AG09309 (cell line): ENCODE data around the gene CDH4.

Experiments
- DNase-seq: peaks from one replicate; pipeline ENCODE4 v3.0.0-alpha.2; 2010; ENCODE audit warnings: low read depth
- H3K4me3 ChIP-seq: 2 replicates; pipeline ENCODE4 v1.5.1; 2011; ENCODE audit warnings: mild to moderate bottlenecking, low read depth, low read length, moderate library complexity; ENCODE audit not compliant: control insufficient read depth
- TF ChIP-seq, protein P1 (sequence below): IDR thresholded peaks from 2 replicates; pipeline ENCODE4 v1.5.1; 2011; ENCODE audit warnings: mild to moderate bottlenecking, low read depth, low read length, inconsistent platforms; ENCODE audit not compliant: insufficient read depth, control insufficient read depth; ENCODE audit errors: missing control alignments

CDH4 gene

DNA sequence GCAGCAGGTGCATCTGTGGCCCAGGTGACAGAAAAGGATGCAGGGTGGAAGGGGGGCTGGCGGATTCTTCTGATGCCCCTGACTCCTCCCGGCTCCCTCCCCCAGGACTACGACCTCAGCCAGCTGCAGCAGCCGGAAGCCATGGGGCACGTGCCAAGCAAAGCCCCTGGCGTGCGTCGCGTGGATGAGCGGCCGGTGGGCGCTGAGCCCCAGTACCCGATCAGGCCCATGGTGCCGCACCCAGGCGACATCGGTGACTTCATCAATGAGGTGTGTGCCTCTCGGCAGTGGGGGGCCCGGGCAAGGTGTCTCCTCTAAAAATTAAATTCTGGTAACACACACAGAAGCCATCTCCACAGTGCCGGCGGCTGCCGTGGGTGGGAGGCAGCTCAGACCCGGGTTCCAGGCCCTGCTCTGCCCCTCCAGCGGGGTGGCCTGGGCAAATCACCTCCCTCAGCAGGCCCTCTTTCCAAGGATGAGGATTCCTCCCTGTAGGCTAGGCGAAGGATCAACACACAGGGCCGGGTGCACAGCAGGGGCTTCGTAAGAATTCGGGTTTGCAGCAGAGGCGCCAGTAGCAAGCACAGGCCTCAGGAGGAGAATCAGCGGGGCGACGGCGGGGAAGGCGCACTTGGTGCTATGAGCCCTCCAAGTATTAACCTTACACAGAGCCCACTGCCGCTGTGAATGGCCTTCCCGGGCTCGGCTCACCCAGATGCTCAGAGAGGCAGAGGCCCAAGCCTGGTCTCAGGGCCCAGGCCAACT lies 682.1 kb downstream of the CDH4 start:
- TF ChIP-seq, protein P1, sequence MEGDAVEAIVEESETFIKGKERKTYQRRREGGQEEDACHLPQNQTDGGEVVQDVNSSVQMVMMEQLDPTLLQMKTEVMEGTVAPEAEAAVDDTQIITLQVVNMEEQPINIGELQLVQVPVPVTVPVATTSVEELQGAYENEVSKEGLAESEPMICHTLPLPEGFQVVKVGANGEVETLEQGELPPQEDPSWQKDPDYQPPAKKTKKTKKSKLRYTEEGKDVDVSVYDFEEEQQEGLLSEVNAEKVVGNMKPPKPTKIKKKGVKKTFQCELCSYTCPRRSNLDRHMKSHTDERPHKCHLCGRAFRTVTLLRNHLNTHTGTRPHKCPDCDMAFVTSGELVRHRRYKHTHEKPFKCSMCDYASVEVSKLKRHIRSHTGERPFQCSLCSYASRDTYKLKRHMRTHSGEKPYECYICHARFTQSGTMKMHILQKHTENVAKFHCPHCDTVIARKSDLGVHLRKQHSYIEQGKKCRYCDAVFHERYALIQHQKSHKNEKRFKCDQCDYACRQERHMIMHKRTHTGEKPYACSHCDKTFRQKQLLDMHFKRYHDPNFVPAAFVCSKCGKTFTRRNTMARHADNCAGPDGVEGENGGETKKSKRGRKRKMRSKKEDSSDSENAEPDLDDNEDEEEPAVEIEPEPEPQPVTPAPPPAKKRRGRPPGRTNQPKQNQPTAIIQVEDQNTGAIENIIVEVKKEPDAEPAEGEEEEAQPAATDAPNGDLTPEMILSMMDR: no peak
- no peak for DNase-seq
- no peak overlapping the region for H3K4me3 ChIP-seq

DNA sequence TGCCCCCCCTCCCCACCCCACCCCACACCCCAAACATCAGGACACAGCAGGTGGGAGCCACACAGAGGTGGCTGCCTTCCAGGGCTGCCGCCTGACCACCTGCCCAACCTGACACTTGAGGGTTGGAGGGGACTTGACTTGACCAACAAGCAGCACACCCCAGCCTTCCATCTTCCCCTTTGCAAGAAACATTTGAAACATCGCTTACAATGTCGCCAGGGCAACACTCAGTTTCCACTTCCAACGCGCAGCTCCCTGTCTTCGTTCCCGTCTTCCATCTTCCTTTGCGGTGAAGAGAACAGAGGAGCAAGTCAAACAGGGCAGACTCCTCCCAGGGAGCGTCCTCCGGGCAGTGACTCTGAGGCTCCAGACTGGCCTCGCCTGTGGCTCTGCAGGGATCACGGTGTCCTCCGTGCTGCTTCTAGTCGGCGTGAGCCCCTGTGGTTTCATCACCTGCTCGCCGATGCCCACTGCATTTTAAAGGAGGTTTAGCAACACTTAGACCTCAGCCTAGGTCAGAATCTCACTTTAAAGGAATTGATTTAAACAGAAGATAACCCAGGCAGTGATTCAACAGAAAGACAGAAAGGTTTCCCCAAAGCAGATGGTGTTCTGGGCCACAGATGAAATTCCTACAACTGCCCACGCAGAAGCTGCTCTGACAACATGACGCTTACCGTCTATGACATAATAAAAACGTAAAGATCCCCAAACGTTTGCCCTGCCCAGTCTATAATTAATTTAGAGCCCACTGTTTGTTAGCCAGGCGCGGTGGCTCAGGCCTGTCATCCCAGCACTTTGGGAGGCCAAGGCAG lies 682.9 kb downstream of the CDH4 start:
- no peak for DNase-seq

DNA sequence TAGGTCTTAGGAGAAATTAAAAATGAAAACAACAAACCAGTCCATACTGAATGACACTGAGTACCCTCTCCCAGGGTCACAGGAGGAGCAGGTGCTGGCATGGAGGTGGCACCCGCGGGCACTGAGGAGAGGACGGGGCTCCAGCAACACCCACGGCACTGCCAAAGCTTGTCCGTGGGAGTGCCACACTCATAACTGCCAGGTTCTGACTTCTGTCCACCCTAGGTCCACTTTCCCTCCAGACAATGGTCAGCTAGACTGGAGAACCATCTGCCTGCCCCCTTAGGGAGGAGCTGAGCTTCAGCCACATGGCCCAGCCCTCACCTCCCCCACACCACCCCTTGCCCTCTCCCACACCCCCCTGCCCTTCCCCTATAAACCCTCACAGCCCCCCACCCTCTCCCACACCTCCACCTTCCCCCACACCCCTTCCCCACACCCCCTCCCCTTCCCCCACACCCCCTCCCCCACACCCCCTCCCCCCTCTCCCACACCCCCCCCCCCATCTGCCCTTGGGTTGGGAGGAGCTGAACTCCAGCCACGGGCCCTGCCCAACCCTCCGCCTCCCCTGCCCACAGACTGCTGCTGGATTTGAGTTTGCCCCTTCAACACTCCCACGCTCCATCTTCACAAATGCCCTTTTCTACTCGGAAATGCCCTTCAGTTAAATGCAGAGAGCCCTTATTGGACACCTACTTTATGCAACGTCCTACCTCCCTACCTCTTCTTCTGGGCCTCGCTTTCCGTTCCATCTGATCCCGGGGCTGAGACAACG lies 684.1 kb downstream of the CDH4 start:
- no peak for DNase-seq
- H3K4me3 ChIP-seq: no peak overlapping the region
- TF ChIP-seq, protein P1: no peak

More for the DNA sequence above, 682.9 kb downstream of the CDH4 start:
- TF ChIP-seq, protein P1: no peak
- H3K4me3 ChIP-seq: no peak overlapping the region

DNA sequence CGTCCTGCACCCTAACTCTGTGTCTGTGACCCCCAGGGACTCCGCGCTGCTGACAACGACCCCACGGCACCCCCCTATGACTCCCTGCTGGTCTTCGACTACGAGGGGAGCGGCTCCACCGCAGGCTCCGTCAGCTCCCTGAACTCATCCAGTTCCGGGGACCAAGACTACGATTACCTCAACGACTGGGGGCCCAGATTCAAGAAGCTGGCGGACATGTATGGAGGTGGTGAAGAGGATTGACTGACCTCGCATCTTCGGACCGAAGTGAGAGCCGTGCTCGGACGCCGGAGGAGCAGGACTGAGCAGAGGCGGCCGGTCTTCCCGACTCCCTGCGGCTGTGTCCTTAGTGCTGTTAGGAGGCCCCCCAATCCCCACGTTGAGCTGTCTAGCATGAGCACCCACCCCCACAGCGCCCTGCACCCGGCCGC lies 684.7 kb downstream of the CDH4 start:
- no peak overlapping the region for H3K4me3 ChIP-seq
- TF ChIP-seq, protein P1: no peak
- no peak for DNase-seq

DNA sequence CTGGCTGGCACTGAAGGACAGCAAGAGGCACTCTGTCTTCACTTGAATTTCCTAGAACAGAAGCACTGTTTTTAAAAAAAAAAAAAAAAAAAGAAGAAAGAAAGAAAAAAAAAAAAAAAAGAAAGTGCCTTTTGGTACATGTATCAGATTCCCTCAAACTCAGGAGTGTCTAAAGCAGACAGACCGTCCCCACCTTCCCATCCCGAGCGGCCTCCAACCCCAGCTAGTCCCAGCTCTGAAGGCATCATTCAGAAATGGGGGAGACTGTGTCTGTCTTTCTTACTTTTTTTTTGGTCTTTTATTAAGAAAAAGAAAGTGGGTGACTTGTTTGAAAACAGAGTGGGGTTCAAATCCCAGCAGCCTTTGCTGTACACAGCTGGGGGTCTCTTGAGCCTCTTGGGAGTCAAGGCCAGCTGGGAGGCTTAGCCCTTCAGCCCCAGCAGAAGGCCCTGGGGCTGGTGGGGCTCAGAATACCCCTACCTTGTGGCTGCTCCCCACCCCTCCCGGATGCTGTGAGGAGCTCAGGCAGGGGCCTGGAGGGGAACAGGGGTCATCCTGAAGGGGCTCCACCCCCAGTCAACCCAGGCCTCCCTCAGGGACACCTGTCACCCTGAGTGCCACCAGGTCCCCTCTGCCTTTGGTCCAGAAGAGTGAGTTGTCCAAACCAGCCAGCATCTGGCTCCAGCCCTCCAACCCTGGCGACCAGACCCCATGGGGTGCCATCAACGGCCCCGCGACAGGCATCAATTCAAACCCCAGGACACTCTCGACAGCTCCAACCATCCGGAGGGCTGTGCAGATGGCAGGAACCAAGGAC lies 685.3 kb downstream of the CDH4 start:
- TF ChIP-seq, protein P1: no peak
- no peak overlapping the region for H3K4me3 ChIP-seq

More for the DNA sequence above, 685.3 kb downstream of the CDH4 start:
- DNase-seq: no peak
